GM19372 (cell line): ENCODE measurements around the gene LPCAT2.

Experiments
- ATAC-seq: cut with Tn5 transposase; IDR thresholded peaks from one replicate; pipeline ENCODE4 v1.9.1; 2021; ENCODE audit warnings: mild to moderate bottlenecking, low read depth, moderate library complexity; ENCODE audit not compliant: unreplicated experiment

LPCAT2 gene

GRCh38 chr16:55508941-55509931 lies at the start of gene LPCAT2:
Gene LPCAT2, plus strand, starts transcription at chr16:55509072. Its CDS starts 110 bp downstream, at chr16:55509182.
- peak; percentile 59 for ATAC-seq

GRCh38 chr16:55462241-55462640 lies 46.6 kb upstream of the LPCAT2 start:
- ATAC-seq = no peak

DNA sequence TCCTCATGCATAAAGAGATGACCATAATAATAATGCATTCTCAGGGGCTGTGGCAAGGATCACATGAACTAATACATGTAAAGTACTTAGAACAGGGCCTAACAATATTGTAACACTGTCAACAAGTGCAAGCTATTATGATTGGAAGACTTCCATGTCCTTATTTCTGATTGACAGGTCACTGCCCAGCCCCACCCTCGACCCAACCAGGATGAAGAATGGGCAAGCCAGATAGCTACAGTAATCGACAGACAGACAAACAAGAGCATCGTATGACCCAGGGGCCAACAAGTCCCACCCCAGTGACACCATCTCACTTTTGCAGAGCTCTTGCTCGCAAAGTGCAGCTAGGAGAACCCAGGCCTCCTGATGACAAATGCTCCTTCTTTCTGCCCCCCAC lies 44.5 kb upstream of the LPCAT2 start:
- no peak for ATAC-seq

- ATAC-seq = peak; percentile 93
Observed at GRCh38 chr16:55465077-55465896, 43.6 kb upstream of the LPCAT2 start.

DNA sequence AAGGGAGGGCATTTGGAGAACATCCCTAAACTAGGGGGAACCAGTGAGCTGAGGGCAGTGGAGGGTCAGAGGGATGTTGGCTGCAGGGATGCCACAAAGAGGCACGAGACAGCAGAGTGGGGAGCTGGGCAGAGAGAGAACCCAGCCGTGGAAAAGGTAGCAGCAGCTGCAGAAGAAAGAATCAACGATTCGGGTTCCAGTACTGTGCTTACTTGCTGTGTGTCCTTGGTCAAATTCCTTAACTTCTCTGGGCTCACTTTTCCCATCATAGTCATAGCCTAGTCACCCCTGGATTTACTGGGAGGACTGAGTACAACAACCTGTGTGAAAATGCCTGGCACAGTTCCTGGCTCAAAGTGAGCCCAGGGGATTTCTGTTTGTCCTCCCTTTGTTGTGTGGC lies 42.7 kb upstream of the LPCAT2 start:
- ATAC-seq = no peak

DNA sequence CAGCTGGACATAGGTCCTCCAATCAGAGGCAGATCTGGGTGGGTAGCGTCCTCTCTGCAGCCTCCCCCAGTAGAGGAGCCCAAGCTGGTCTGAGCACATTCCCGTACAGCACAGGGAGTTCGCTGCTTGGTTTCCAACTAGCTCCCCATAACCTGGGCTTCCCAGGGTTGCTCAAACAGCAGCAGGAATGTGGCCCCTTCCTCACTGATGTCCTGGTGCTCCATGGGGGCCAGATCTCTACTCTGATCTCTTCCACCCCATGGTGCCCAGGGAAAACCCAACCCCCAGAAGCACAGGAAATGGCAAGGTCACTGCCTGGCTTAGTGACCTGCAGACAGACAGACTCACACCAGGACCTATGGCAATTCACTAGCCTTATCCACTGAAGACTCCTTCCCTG lies 41.0 kb upstream of the LPCAT2 start:
- no peak for ATAC-seq

DNA sequence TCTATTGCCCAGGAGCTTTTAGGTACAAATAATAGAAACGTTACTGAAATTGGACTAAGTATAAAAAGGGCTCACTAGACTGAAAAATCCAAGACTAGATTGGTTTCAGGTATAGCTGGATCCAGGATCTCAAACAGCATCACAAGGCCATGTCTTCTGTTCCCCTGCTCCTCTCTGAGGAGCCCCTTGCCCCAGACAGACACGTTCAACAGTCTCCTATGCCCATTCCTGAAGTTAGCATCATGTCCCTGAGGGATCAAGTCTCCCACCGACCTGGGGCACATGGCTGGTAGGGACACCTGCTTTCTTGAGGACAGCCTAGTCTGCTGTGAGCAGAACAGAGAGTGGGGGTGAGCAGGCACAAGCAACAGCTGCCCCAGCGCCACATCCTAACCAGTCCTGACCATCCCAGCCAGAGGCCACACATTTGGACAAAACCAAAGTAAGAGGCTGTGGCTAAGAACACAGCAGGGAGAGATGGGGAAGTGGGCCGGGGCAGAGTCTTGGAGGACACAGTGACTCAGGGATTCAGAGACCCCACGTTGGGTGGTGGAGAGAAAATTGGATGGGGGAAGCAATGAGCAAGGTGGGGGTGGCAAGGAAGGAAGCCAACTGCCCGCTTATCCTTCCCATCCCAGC lies 40.4 kb upstream of the LPCAT2 start:
- ATAC-seq = no peak

DNA sequence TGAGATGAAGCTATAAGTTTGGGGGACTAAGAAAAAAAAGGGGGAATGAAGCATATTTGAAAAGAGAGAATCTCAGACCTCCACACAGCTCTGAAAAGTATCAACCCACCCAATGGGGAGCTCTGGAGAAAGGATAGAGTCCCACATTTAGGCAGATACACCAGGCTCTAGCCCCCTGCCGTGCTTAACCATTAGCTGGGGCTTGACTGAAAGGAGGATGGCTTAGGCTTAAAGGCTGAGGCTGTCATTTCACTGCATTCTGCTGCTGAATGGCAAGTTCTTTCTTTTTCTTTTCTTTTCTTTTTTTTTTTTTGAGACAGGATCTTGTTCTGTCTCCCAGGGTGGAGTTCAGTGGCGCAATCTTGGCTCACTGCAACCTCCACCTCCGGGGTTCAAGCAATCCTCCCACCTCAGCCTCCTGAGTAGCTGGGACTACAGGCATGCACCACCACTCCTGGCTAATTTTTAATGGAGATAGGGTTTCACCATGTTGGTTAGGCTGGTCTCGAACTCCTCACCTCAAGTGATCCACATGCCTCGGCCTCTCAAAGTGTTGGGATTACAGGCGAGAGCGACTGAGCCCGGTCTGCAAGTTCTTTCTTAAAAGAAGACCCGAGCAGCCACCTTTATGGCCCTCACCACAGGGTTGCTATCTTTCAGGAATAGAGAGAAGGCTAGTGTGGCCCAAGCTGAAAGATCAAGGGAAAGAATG lies 38.9 kb upstream of the LPCAT2 start:
- no peak for ATAC-seq

- no peak for ATAC-seq
Observed at GRCh38 chr16:55470533-55471371, 38.1 kb upstream of the LPCAT2 start.

DNA sequence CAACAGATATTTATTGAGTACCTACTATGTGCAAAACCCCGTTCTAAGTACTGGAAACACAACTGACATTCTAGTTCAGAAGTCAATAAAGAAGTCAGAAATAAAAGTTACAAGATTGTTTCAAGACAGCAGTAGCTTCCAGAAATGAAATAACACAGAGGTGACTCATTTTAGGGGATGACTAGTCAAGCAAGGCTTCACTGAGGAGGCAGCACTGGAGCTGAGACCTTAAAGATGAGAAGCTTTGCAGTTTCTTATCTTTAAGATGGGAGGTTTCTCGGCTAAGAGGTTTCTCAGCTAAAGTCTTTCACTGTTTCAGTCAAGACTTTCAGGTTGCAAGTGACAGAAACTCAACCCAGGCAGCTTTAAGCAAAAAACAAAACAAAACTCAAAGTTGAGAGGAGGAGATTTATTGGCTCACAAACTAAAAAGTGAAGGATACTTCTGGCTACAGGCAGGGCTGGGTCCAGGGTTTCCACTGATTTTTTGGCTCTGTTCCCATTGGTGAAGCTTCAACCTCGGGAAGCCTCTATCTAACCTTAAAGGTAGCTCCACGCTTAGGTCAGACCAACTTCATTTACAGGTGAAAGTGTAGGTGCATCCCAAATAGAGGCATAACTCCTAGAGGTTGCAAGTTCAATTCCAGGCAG lies 37.3 kb upstream of the LPCAT2 start:
- ATAC-seq = no peak

DNA sequence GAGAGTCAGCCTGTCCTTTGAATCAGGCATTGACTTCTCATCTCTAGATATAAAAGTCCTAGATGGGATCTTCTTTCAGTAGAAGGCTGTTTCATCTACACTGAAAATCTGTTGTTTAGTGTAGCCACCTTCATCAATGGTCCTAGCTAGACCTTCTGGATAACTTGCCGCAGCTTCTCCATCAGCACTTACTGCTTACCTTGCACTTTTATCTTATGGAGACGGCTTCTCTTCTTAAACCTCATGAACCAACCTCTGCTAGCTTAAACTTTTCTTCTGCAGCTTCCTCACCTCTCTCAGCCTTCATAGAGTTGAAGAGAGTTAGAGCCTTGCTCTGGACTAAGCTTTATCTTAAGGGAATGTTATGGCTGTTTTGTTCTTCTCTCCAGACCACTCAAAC lies 35.3 kb upstream of the LPCAT2 start:
- no peak for ATAC-seq

DNA sequence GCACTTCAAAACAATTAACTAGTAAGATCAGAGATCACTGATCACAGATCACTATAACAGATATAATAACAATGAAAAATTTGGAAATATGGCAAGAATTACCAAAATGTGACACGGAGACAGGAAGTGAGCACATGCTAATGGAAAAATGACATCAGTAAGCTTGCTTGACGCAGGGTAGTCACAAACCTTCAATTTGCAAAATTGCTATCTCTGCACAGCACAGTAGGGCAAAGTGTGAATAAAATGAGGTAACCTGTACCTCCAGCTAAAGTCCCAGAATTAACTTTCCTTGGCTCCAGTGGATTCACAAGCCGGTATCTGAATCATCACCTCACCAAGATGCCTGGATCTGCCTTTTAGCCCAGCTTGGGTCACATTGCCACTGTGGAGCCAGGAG lies 34.1 kb upstream of the LPCAT2 start:
- ATAC-seq = no peak

DNA sequence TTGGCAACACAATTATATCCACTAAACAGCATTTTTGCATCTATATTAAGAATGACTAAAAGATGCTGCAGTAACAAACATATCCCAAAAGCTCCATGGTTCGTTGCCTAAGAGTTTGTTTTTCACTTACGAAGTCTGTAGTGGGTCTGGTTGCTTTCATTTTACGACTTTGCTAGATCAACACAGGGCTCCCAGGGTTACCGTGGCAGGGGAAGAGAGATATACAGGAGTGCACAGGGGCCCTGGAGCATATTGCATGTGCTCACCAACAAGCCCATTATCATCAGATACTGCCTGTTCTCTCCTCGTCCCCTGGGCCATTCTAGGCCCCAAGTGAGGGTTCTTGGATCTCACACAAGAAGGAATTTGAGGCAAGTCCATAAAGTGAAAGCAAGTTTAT lies 33.0 kb upstream of the LPCAT2 start:
- no peak for ATAC-seq

DNA sequence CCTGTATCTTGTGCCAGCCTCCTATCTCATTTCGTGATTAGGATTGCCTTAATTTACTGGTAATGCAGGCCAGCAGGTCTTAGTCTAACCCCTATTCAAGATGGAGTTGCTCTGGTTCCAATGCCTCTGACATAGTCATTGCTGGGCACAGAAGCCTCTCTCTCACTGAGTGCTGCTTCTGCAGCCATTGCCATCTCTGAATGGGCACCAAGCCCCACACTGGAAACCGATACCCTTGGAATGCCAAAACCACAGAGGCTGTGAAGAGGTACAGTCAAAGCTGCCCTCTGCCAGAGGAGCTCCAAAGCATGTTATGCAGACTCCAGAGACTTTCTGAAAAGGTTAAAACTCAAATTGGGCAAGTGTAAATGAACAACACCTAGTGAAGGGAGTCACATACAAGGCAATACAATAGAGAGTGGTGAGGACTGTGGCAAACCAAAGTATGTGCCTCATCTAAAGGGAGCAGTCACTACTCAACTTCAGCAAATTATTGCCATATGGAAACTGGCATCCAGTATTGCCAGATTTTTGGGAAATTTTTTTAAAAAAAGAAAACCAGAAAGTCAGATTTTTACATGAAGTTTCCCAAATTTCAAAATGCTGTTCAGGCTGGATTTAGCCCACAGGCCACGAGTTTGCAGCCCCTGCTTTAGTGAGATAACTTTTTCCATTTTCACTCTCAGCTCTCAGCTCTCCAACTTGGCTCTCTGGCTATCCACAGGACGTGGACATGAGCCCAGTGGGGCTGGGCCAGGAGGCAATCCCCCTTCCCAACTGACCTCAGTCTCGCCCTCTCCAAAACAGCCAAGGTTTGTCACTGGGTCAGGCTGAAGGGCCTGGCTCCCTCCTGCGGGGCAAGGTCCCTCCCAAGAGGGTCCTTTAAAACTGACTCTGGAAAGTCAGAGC lies 32.0 kb upstream of the LPCAT2 start:
- no peak for ATAC-seq

- ATAC-seq = no peak
Observed at GRCh38 chr16:55477736-55478135, 31.1 kb upstream of the LPCAT2 start.

GRCh38 chr16:55478827-55479429 lies 29.9 kb upstream of the LPCAT2 start, which contains the start of gene MMP2:
Gene MMP2, plus strand, starts transcription at chr16:55479198. Its CDS starts 282 bp downstream, at chr16:55479480.
- ATAC-seq = no peak

GRCh38 chr16:55479430-55480140 lies 29.3 kb upstream of the LPCAT2 start:
- ATAC-seq = no peak
